DND-41 (cell line): ENCODE data around the gene SEC61B.

Experiments
- ATAC-seq: fragments of 200-7000 bp; cut with Tn5 transposase; 3 replicates; pipeline ENCODE4 v1.9.1; 2021; ENCODE audit warnings: low read depth; ENCODE audit not compliant: insufficient read depth
- DNase-seq: peaks from one replicate; pipeline ENCODE4 v3.0.0-alpha.2; 2020
- H2AFZ ChIP-seq: 2 replicates; pipeline ENCODE4 v1.6.0; 2012; ENCODE audit warnings: low read depth, low read length
- H3K27ac ChIP-seq: 2 replicates; pipeline ENCODE4 v1.5.1; 2012; ENCODE audit warnings: low read length, inconsistent platforms
- H3K27me3 ChIP-seq: fragments of 200-600 bp; sonication (generic); 2 replicates; pipeline ENCODE4 v1.6.0; 2012; ENCODE audit warnings: low read length, mild to moderate bottlenecking, inconsistent platforms; ENCODE audit not compliant: insufficient read depth, poor library complexity
- H3K36me3 ChIP-seq: 2 replicates; pipeline ENCODE4 v1.5.1; 2012; ENCODE audit warnings: low read length, inconsistent platforms; ENCODE audit not compliant: insufficient read depth
- H3K4me1 ChIP-seq: 2 replicates; pipeline ENCODE4 v1.5.1; 2012; ENCODE audit warnings: mild to moderate bottlenecking, low read length; ENCODE audit not compliant: insufficient read depth
- H3K4me2 ChIP-seq: 2 replicates; pipeline ENCODE4 v1.6.0; 2012; ENCODE audit warnings: mild to moderate bottlenecking, moderate library complexity, low read length, inconsistent platforms; ENCODE audit not compliant: insufficient read depth
- H3K4me3 ChIP-seq, 2 experiments: fragments of 200-600 bp in 1 of 2; shearing (Covaris generic) in 1 of 2; 2 replicates each; pipeline ENCODE4 v1.5.1; 2012 to 2016; ENCODE audit warnings: inconsistent platforms in 2 of 2, low read length in 2 of 2, mild to moderate bottlenecking in 2 of 2, low read depth in 1 of 2, moderate library complexity in 1 of 2
- H3K79me2 ChIP-seq: 2 replicates; pipeline ENCODE4 v1.6.0; 2012; ENCODE audit warnings: low read length, inconsistent platforms; ENCODE audit not compliant: insufficient read depth
- H3K9ac ChIP-seq: 2 replicates; pipeline ENCODE4 v1.6.0; 2012; ENCODE audit warnings: low read depth, mild to moderate bottlenecking, inconsistent platforms, low read length, moderate library complexity
- H3K9me3 ChIP-seq: 2 replicates; pipeline ENCODE4 v1.5.1; 2012; ENCODE audit warnings: low read length, moderate library complexity, mild to moderate bottlenecking, inconsistent platforms; ENCODE audit not compliant: insufficient read depth, severe bottlenecking
- H4K20me1 ChIP-seq: 2 replicates; pipeline ENCODE4 v1.6.0; 2012; ENCODE audit warnings: low read length; ENCODE audit not compliant: insufficient read depth
- EZH2 ChIP-seq: IDR thresholded peaks from 3 replicates; pipeline ENCODE4 v1.6.1; 2012; ENCODE audit warnings: borderline replicate concordance, low read depth, mild to moderate bottlenecking, moderate library complexity, low read length, inconsistent platforms; ENCODE audit not compliant: severe bottlenecking
- TF ChIP-seq, protein P1 (sequence below): IDR thresholded peaks from 2 replicates; pipeline ENCODE4 v1.5.1; 2012; ENCODE audit warnings: borderline replicate concordance, low read length, moderate library complexity, mild to moderate bottlenecking; ENCODE audit not compliant: poor library complexity, severe bottlenecking; ENCODE audit errors: extremely low read depth

The SEC61B gene

DNA sequence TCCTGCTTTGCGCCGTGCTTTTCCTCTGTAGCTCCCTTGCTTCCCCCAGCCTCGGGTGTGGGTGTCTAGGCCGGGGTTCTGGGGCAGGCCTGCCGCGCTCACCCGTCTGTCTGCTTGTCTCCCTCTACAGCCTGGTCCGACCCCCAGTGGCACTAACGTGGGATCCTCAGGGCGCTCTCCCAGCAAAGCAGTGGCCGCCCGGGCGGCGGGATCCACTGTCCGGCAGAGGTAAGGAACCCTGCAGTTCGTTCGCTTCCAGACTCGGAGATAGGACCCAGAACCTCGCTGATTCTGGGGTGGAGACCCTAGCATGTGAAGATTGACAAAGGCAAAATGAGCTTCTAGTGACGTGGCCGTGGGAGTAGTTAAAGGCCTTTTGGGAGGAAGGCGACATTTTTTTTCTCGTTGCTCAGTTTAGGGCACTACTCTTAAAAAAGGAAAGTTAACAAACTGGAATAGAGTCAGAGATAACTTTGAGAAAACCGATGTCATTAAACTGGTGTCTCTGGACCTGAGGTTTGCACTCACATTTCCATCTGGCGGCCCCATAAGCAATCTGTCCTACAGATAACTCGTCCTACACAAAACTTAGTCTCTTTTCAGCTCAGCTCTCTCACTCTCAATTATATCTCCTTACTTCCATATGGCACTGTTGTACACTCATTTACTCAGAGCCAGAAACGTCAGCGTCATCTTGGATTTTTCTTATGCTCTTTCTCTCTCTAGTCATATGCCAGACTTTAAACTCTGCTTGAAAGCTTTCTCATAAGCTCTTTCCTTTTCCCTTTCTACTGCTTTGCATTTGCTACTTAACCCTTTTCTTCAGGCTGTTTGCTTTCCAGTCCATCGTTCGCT, 561 bp downstream of the SEC61B start:
- Histone ChIP-seq H3K36me3 (peaks cover 40% of the 10 kb centered on the region), H3K4me3 (peak overlapping the region; percentile 99), H3K27me3 (no peaks in the 10 kb centered on the region), H4K20me1 (peaks cover 37% of the 10 kb centered on the region; the same call in 1 of the 2 replicates), H3K4me1 (peaks cover 41% of the 10 kb centered on the region), H3K27ac (peak overlapping the region; percentile 97), H3K4me2 (peak overlapping the region; percentile 78), H3K9me3 (no peaks in the 10 kb centered on the region), H3K79me2 (peaks cover 84% of the 10 kb centered on the region), H3K9ac (peak overlapping the region; percentile 95), H2AFZ (peak overlapping the region; percentile 97)
- DNase-seq (no peak), ATAC-seq (no peak; the same call in 2 of the 3 replicates)
- TF ChIP-seq, protein P1, sequence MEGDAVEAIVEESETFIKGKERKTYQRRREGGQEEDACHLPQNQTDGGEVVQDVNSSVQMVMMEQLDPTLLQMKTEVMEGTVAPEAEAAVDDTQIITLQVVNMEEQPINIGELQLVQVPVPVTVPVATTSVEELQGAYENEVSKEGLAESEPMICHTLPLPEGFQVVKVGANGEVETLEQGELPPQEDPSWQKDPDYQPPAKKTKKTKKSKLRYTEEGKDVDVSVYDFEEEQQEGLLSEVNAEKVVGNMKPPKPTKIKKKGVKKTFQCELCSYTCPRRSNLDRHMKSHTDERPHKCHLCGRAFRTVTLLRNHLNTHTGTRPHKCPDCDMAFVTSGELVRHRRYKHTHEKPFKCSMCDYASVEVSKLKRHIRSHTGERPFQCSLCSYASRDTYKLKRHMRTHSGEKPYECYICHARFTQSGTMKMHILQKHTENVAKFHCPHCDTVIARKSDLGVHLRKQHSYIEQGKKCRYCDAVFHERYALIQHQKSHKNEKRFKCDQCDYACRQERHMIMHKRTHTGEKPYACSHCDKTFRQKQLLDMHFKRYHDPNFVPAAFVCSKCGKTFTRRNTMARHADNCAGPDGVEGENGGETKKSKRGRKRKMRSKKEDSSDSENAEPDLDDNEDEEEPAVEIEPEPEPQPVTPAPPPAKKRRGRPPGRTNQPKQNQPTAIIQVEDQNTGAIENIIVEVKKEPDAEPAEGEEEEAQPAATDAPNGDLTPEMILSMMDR: no peak
- TF ChIP-seq EZH2: no peak

DNA sequence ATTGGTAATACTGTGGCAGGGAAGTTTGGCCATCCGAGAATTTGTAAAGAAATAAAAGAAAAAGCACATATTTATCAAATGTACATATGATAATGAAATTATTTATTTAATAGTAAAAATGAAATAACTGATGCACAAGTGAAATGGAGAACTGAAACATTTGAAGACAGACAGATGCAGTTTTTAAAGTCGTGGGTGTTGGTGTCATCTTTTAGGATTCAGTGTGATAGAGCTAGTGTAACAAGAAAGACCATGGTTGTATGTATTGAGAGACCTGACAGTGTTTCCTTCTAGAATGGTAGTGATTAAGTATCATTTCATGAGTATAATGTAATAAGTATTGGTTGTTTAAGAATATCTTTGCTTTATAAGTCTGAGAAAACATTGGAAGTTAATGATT, 2.4 kb downstream of the SEC61B start:
- Histone ChIP-seq H3K4me3 (no peak overlapping the region), H3K4me1 (peaks cover 38% of the 10 kb centered on the region), H3K4me2 (peak overlapping the region; percentile 78; the same call in 1 of the 2 replicates), H3K9me3 (no peaks in the 10 kb centered on the region), H3K36me3 (peaks cover 44% of the 10 kb centered on the region), H3K27me3 (no peaks in the 10 kb centered on the region), H4K20me1 (peaks cover 22% of the 10 kb centered on the region; the same call in 1 of the 2 replicates), H3K27ac (no peak overlapping the region), H3K79me2 (peaks cover 69% of the 10 kb centered on the region), H3K9ac (no peak overlapping the region), H2AFZ (no peak overlapping the region)
- TF ChIP-seq, protein P1: no peak
- TF ChIP-seq EZH2: no peak
- no peak for ATAC-seq
- no peak for DNase-seq

DNA sequence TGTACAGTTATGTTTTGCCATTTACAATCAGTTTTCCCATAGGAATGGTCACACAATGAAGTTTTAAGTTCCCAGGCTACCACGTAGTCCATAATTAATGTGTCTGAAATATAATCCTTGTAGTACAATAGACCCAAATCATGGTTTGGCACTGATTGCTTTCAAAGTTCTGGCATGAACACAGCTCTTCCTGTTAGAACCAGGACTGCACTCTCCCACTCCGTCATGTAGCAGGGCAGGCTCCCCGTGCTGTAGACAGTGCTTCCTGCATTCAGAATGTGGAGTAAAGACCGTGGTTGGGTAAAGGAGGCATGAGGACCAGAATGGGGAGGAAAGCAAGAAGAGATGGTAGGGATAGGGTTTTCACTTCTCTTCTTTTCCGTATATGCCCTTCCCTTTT, 4.0 kb downstream of the SEC61B start:
- DNase-seq: no peak
- H3K4me3 ChIP-seq: no peak overlapping the region
- peaks cover 54% of the 10 kb centered on the region for H3K79me2 ChIP-seq
- peaks cover 55% of the 10 kb centered on the region for H3K36me3 ChIP-seq
- TF ChIP-seq, protein P1: no peak
- no peak for TF ChIP-seq EZH2
- ATAC-seq: no peak
- no peak overlapping the region for H3K9ac ChIP-seq
- no peaks in the 10 kb centered on the region for H3K27me3 ChIP-seq
- no peaks in the 10 kb centered on the region for H3K9me3 ChIP-seq
- no peak overlapping the region for H3K27ac ChIP-seq
- H3K4me1 ChIP-seq: peaks cover 23% of the 10 kb centered on the region
- peaks cover 13% of the 10 kb centered on the region; the same call in 1 of the 2 replicates for H4K20me1 ChIP-seq
- no peak overlapping the region for H3K4me2 ChIP-seq
- H2AFZ ChIP-seq: no peak overlapping the region
